Vagina (tissue), 2 donors: Measurements from ENCODE around the gene NFYC.

Source experiments
- POLR2A ChIP-seq, 2 donors: fragments of 450-650 bp; IDR thresholded peaks; one replicate each; pipeline ENCODE4 v1.6.1; 2017; ENCODE audit warnings: antibody characterized with exemption in 2 of 2, mild to moderate bottlenecking in 2 of 2, moderate library complexity in 2 of 2
- TF ChIP-seq, protein P1 (sequence below), 3 experiments: fragments of 450-650 bp in 2 of 3; fragments of 200-600 bp in 1 of 3; sonication (generic) in 1 of 3; IDR thresholded peaks; one replicate each; pipeline ENCODE4 v1.5.1; 2017 to 2019; ENCODE audit warnings: antibody characterized with exemption in 3 of 3, mild to moderate bottlenecking in 2 of 3, moderate library complexity in 2 of 3

DNA sequence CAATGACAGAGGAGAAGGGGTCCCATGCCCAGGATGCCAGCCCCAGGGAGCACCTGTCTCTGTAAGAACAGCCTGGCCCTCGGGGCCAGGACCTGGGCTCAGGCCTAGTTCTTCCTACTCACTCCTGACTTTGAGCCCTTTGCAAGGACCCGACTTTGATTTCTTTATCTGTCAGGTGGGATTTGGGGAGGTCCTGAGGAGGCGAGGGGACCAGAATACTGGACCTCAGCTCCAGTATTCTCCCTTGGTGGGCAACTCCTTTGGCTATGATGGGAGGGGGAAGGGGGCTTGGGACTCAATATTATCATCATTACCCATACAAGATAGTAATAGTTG is 110.2 kb downstream of the NFYC start:
- no peak for TF ChIP-seq POLR2A (IDR thresholded peaks at IDR 0.05)
- TF ChIP-seq, protein P1, sequence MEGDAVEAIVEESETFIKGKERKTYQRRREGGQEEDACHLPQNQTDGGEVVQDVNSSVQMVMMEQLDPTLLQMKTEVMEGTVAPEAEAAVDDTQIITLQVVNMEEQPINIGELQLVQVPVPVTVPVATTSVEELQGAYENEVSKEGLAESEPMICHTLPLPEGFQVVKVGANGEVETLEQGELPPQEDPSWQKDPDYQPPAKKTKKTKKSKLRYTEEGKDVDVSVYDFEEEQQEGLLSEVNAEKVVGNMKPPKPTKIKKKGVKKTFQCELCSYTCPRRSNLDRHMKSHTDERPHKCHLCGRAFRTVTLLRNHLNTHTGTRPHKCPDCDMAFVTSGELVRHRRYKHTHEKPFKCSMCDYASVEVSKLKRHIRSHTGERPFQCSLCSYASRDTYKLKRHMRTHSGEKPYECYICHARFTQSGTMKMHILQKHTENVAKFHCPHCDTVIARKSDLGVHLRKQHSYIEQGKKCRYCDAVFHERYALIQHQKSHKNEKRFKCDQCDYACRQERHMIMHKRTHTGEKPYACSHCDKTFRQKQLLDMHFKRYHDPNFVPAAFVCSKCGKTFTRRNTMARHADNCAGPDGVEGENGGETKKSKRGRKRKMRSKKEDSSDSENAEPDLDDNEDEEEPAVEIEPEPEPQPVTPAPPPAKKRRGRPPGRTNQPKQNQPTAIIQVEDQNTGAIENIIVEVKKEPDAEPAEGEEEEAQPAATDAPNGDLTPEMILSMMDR (IDR thresholded peaks at IDR 0.05) = no peak
